GM19193 (cell line): ENCODE data around the gene NME8.
A peak's percentile ranks its signal among the peaks of the same experiment; 100 is the strongest.

ENCODE experiments used
- POLR2A ChIP-seq: IDR thresholded peaks from 4 replicates; pipeline ENCODE4 v1.6.1; 2011; ENCODE audit not compliant: insufficient read depth, insufficient read length; ENCODE audit errors: extremely low read depth

The NME8 gene

DNA sequence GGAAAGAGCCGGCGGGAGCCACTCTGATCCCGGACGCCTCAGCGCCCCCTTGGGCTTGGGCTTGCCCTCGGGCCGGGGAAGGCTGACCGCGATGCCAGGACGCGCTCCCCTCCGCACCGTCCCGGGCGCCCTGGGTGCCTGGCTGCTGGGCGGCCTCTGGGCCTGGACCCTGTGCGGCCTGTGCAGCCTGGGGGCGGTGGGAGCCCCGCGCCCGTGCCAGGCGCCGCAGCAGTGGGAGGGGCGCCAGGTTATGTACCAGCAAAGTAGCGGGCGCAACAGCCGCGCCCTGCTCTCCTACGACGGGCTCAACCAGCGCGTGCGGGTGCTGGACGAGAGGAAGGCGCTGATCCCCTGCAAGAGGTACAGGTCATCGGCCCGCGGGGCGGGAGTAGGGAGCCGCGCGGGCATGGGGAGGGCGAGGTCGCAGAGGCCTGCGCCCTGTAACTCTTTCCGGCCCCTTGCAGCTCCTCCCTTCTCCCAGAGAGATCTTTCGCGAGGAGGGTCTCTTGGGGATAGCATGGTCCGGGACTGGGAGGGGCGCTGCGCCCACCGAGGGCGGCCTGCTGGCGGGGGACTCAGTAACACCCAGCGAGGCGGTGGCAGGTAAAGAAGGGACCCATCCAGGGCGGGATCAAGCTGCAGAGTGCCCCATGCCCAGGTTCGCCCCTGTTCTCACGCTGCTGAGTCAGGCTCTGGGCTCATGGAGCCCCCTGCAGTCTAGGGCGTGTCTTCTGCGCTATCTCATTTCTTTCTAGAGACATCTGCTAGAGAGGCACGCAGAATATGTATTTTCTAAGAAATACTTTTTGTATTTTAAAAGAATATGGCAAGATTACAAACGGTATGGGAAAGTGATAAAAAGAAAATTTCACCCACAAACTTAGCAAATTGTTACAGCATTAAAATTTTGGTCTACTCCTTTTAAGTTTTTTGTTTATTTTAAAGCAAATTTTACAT is 72.7 kb downstream of the NME8 start:
- TF ChIP-seq POLR2A, result no peak

DNA sequence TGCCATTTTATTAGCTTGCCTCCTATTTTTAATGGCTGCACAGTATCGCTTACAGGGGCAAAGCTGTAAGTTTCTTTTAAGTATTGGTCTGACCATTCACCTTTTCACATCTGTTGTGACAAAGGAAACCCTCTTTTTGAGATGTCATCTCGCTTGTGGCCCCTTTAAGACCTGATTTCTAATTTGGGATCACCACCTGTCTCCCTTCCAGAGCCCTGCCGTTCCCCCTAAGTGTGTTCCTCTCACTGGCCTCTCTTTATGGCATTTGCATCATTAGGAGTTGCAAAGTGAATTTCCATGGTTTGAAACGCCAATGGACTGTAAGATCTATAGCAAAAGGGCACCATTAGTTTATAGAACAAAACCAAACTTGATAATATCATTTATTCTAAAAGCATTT is 73.5 kb downstream of the NME8 start:
- TF ChIP-seq POLR2A, result no peak

DNA sequence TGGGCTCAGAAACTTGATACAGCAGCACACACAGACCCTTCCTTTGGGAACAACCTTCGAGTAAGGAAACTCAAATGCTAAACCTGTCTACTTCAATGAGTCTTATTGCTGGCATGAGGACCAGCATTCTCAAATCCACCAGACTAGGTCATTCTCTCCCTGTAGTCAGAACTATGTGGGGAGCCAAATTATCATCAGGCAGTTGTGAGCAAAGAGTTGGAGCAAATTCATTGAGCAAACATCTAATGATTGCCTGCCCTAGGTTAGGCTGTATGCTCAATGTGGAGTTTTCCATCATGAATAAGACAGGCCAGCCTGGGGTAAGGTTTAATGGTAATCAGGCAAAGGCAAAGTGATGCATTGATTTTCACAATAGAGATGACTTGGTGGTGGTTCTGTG is 75.6 kb downstream of the NME8 start:
- TF ChIP-seq POLR2A, result no peak

DNA sequence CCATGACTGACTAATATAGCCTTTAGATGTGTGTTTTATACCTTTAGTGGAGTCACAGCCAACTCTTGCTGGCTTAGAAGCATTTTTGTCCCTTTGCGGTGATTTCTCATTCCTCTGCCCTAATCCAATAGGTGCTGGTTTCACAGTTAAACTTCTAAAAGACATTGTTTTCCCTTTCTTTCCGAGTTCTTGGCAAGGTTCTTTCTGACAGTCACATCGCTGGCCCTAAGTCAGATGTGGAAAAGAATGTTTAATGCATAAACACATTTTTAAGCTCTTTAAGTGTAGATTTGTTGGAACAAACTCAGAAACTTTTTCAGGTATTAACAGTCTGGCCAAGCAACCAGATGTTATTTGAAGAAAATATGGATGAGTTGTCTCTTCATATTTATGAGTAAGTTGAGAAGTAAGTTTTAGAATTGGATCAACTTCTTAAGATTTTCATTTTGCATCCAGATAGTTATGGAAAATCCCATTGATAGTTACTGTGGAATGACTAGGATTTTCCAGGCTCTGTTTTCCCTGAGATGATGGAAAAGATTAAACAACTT is 76.2 kb downstream of the NME8 start:
- TF ChIP-seq POLR2A, result no peak

DNA sequence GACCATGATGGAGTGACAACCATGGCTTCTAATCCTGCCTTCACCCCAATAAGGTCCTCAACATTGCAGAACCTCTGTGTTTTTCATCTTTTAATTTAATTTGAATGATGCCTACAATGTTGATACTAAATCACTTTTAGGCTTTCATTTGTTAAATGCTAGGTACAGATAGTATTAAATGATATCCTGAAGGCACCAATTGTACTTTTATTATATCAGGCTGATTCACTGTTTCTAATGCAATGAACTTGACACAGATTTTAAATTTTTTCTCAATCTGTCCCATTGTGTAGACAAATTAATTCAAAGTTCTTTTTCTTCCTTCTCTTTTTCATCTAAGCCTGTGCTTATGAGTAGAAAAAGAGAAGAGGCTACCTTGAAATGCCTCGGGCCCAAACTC is 77.2 kb downstream of the NME8 start:
- no peak for TF ChIP-seq POLR2A

DNA sequence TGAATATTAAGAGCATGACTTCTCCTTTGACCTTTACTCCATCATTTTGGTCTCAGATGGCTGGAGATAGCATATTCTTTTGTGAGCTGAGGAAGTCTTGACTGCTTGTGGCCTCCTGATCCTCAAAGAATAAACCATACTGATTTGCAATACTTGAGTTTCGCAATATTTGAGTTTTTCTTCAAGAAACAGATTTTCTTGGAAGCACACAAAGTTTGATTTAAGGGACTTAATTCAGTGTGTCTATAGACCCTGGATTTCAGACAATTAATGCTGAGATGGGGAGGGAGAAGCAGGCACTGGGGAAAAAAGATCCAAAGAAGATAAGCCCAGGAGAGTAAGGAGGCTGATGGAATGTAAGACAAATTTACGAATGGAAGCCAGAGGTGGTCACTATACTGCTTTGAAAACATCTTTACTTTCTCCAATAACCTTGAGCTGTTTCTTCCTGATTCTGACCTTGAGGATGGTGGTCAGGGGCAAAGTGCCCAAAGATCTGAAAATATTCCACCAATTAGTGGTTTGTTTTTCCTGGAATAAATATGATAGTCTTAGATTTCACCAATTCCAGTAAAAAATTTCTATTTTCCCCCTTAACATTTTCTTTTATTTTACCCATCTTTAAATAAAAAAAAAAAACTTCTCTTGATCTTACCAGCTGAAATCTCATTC is 79.5 kb downstream of the NME8 start:
- no peak for TF ChIP-seq POLR2A

DNA sequence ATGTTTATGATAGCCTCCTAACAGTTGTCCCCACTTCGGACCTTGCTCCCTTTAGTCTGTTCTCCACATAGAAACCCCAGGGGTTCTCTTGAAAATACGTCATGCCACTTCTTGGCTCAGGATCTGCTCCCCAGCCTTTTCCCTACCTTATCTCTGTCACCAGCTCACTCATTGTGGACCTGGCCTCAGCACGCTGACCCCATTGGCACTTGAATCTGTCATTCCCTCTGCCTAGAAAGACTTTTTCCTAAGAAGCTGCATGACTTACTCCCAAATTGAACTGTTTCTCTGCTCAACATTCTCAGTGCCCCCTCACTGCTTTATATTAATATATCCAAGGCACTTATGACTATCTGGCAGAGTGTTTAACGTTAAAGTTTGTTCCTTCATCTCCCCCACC is 80.5 kb downstream of the NME8 start:
- no peak for TF ChIP-seq POLR2A

DNA sequence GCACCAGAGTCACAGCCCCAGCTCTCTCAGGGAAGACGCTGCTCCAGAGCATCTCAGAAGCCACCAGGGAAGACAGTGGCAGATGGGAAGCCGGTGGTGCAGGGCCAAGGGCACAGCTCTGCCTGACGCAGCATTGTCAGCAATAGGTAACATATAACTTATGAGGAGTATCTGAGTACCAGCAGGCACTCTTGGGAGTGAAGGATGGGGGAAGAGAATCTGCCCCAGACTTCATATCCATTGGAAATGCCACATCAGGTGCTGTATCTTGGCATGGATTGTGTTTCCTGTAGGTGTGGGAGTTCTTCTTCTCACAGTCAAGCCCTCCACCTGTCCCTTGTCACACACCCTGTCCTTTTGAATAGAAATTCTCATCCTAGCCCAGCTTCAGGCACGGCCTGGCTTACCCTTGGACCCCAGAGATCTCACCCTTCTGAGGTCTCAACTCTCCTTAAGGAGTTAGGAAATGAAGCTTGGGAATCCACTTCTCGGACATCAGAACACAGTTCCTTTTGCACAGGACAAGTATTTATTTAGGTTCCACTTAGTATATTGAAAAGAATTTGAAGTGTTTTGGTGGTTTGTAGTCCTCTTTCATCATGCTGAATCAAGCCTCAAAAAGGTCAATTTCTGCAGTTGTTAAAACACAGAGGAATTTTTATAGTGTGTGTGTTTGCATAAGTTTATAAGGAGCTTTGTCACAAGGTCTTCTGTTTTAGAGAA is 82.0 kb downstream of the NME8 start:
- TF ChIP-seq POLR2A, result no peak

DNA sequence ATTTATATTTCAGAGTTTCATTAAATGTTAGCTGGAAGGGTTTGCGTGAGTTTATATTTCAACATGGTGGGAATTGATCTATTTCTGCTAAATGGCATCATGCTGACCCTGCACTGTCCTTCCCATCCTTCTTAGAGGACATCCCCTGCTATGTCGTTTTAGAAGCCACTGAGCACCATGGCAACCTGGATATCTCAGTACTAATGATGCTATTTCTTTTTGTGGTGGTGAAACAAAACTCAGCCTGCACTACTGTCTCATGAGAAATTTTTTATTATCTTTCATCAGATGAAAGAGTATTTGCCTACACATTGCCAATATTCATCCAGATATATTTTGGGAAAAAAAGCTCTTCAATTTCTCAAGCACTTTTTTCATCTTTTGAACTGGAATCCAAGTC is 84.1 kb downstream of the NME8 start:
- TF ChIP-seq POLR2A, result no peak

DNA sequence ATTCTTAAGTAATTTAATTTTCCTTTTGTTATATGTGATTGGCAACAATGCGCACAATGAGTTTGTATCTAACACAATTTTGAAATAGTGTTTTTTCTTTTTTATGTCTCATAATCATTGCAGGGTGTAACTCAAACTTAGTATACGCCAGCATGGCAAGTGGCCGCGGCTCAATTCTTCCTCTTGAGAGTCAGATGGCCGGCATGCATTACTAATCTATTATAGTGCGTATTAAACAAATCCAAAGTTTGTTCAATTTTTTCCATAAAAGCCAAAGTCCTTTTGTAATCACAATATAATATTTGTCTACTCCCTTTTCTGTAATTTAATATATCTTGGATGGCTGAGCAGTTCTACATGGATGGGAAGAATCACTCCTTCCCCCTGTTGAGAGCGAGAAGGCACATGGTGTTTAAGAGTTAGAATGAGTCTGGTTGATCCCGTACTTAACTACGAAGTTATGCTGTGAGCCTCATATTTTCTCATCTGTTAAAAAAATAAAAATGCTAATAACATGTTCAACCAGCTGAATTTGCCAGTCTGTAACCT is 84.7 kb downstream of the NME8 start:
- TF ChIP-seq POLR2A, result no peak

DNA sequence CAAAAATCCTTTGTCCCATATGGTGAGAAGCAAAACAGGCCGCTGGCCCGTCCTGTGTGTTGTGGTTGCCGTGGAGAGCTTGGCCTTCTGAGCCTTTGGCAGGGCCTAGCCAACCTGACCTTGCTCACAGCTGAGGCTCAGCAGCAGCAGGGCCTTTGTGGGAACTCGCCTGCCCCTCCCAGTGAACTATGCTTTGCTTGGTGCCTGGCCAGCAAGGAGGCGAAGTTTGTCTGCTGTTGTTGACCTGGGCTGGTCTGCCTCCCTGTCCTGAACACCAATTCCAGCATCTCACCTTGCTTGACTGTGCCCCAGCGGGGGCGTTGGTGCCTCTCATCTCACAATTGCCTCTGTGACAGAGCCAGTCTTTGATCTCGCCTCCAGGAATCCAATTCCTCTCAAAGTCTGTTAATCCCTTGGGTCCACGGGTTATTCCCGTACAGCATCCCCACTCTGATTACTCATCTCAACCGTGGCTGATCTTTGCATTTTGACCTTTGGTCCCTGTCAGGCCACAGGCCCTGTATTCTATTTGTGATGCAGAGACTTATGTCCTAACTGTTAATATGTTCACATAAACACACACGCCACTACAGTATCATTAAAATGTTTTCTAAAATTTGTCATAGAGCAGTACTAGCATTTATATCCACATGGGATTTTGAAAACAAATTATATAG is 94.7 kb downstream of the NME8 start:
- TF ChIP-seq POLR2A, result peak; percentile 33

DNA sequence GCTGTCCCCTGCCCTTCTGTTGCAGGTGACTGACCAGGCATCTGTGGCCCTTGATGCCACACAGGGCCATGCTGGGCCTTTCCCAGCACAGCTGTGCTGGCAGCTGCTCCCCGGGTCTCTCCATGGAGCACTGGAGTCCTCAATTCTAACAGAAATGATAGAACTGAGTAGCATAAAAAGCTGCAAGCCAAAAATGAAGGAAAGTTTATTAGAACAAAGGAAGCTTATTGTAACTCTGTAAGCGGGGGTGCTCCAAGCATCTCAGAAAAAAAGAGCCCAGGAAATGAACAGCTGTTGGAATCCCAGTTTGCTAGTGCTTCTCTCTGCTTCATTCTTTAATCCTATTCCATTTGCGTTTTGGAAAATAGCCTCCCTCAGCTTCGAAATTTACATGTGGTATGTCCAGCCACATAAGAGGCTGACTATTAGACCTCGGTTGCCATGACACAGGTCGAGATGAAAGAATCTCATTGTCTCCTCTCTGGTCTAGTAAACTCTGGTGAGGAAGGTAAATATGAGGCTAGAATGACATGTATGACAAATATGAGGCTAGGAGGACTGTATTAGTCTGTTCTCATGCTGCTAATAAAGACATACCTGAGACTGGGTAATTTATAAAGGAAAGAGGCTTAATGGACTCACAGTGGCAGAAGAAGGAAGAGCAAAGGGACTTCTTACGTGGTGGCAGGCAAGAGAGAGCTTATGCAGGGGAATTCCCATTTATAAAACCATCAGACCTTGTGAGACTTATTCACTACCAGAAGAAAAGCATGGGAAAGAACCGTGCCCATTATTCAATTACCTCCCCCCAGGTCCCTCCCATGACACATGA is 95.7 kb downstream of the NME8 start:
- no peak for TF ChIP-seq POLR2A

DNA sequence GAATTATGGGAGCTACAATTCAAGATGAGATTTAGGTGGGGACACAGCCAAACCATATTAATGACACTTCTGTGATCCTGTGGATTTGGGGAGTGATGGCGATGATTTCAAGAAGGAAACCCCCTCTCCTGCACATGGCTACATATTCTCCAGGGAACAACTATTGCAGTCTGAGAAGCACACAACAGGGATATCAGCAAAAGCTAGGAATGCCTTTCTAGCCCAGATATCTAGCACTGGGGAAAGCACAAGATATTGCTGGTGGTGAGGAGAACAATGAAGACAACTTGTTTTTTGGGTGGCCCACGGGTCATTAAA is 96.3 kb downstream of the NME8 start:
- no peak for TF ChIP-seq POLR2A

DNA sequence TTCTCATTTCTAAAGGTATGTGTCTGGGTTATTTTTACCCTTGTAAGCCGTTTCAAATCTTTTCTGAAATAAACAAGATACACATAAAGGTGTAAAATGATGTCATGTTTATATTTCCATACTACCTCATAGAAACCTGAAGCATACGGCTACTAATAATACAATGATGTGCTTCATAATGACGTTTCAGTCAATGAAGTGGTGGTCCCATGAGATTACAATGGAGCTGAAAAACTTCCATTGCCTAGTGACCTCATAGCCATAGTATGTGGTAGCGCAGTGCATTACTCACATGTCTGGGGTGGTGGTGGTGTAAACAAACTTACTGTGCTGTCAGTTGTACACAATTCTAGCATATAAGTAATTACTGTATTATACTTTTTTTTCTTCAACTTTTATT is 96.9 kb downstream of the NME8 start:
- no peak for TF ChIP-seq POLR2A

DNA sequence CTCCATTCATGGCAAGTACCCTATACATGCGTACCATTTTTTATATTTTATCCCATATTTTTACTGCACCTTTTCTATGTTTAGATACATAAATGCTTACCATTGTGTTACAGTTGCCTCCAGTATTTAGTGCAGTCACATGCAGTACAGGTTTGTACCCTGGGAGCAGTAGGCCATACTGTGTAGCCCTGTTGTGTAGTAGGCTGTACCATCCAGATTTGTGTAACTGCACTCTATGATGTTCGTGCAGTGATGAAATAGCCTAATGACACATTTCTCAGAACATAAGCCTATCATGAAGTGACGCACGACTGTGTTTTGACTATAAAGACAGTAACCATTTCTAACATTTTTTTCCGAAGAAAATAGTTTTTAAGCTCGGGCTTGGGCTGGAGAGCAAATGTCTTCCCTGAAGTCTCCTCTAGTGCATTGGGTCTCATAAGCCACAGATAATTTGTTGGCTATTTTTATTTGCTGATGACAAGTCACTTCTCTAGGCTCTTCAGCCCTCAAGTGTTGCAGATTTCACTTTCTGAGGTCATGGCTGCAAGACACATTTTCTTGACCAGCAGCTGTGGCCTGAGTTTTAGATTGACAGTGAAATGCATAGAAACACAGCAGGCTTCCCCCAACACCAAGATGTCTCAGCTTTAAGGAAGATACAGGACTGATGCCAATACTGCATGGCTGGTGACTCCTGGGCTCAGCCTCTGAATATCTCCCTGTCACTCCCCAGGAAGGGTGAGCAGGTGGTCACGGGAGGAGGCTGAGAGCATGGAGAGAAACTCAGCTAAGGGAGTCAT is 98.9 kb downstream of the NME8 start:
- no peak for TF ChIP-seq POLR2A
